ENCODE data around the gene TUBGCP2.

The TUBGCP2 gene

DNA sequence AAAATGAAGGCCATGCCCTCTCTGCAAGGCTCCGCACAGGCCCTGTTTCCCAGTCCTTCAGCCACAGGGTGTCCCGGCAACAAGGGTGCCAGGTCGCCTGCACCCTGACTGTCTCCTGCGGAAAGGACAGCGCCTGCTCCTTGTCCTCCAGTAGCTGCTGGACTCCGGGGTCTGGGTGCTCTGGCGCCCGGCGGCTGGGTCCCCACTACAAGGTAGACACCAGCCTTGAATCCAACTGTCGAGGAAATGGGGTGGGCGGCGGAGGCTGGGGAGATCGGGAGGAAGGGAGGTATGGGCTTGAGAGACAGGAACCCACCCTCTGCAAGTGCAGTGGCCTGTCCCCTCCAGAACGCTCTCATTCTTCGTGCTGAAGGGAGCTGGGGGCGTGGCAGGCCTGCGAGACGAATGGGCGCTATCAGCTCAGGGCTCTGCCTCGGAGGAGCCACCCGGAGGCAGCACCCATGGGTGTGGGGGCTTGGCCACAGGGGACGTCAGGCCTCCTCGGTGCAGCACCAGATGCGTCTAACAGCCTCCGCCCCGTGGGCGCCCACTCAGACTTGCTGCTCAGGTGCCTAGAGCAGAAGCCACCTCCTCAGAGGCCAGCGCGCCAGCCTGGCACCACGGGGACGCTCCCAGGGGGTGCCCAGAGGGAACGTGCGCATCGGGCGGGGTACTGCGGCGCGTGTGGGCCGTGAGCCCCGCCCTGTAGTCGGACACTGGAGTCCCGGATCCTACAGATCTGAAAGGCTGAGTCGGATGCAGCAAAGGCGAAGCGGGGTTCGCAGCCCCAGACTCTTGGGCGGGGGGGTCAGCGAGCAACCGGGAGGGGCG is 47.6 kb downstream of the TUBGCP2 start:
- POLR2A ChIA-PET: interaction anchor here (0.9 to 1.0 kb wide), 2 partner anchors 15 to 118 kb away, joined by 3 to 4 read pairs; no protein-coding TSS in a partner anchor
- CTCF ChIA-PET: no interaction called here
- DNase-seq (ENCODE audit: extremely low spot score): peak; percentile 61
- TF ChIP-seq FOXK2 (IDR thresholded peaks at IDR 0.05) (no peak), ARNT (IDR thresholded peaks at IDR 0.05) (no peak), NFRKB (IDR thresholded peaks at IDR 0.05) (no peak)

DNA sequence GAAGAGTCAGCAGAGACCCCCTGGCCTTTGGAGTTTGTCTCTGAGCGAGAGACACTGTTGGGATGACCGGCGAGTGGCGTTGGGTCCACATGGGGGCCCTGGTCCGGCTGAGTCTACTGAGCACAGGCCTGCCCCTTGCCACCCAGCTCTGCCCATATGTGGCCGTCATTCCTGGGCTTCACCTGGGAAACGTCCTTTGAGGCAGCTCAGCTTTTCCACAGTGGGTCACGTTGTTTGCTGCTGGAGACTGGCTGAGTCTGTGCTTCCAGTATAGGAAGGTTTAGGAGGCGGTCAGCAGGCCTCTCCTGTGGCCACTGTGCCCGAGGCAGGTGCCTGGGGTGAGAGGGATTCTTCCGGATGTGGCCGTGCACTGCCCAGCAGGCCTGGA is 49.1 kb downstream of the TUBGCP2 start:
- POLR2A ChIA-PET: no interaction called here
- TF ChIP-seq FOXK2 (IDR thresholded peaks at IDR 0.05): no peak
- no peak for TF ChIP-seq HDGF (IDR thresholded peaks at IDR 0.05; ENCODE audit: borderline replicate concordance)
- no peak for TF ChIP-seq TARDBP (IDR thresholded peaks at IDR 0.05)
- no peak for DNase-seq (ENCODE audit: extremely low spot score)
- CTCF ChIA-PET: interaction anchor here (0.6 kb wide), 1 partner anchor 1125 kb away, joined by 3 read pairs; no protein-coding TSS in a partner anchor

DNA sequence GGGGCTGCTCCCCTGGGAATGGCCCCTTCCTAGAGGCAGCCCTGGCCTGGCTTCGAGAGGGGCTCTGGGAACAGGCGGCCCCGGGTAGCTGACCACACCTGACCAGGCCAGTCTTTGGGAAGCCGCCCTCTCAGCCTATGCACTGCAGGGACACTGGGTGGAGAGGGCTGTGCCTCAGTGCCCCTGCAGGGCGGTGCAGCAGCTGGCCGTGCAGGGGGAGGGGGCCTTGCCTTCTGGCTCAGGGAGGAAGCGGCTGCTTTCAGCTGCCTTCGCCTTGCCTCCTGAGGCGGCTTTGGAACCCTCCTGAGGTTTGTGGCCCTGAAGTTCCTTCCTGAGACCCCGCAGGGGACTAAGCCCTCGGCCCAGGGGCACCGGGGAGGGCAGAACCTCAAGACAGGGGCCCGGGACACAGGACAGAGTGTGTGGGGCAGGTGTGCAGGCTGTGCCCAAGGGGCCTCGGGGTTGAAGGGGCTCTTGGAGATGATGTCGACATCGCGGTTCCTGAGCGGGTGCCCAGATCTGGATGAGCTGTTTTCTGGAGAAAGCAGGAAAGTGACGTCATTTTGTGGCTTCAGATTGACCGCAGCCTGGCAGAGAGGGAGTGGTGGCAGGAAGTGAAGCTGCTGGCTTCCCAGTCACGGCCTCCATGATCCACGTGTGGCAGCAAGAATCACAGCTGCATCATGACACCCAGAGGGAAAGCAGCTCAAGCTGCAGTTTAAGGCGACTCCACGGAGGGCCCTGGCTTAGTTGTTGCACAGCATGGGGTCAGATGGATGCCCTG is 49.7 kb downstream of the TUBGCP2 start:
- POLR2A ChIA-PET: no interaction called here
- no peak for DNase-seq (ENCODE audit: extremely low spot score)
- TF ChIP-seq L3MBTL2 (conservative IDR thresholded peaks at IDR 0.05) (no peak), TARDBP (IDR thresholded peaks at IDR 0.05) (no peak), SP1 (IDR thresholded peaks at IDR 0.05) (no peak), ELF4 (IDR thresholded peaks at IDR 0.05) (no peak), FOXA1 (IDR thresholded peaks at IDR 0.05) (no peak), HDGF (IDR thresholded peaks at IDR 0.05; ENCODE audit: borderline replicate concordance) (no peak), FOXK2 (IDR thresholded peaks at IDR 0.05) (no peak)
- TF ChIP-seq, protein P1, sequence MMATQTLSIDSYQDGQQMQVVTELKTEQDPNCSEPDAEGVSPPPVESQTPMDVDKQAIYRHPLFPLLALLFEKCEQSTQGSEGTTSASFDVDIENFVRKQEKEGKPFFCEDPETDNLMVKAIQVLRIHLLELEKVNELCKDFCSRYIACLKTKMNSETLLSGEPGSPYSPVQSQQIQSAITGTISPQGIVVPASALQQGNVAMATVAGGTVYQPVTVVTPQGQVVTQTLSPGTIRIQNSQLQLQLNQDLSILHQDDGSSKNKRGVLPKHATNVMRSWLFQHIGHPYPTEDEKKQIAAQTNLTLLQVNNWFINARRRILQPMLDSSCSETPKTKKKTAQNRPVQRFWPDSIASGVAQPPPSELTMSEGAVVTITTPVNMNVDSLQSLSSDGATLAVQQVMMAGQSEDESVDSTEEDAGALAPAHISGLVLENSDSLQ (IDR thresholded peaks at IDR 0.05): no peak
- CTCF ChIA-PET: no interaction called here

DNA sequence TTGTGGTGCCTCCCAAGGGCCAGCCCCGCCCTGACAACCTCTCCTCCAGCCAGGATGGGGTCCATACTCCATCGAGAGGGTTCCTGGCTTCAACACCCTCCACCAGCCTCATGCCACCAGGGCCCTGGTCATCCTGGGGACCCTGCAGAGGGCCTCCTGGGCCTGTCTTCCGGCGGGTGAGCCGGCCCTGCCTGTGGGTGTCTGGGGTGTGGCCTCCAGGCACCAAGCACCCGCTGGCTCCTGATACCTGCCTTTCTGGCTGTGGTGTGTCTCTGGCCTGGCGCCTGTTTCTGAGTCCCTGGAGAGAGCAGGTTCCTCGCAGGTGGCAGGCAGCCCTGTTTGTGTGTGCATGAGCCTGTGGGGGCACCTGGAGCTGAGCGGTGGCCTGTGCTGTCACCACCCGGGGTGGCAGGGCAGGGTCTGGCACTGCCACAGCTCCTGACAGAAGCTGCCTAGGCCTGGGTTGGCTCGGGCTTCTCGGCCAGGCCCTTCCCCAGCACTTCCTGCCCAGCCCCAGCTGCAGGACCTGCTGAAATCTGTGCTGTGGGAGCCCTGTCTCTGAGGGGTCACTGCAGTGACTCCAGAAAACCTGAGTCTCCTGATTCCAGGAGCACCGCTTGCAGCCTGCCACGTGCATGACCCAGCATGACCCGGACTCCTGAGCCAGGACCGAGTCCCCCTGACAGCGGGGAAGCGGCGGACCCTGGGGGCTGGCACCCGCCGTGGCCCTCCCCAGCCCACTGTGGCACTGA is 50.4 kb downstream of the TUBGCP2 start:
- DNase-seq (ENCODE audit: extremely low spot score): no peak
- CTCF ChIA-PET: interaction anchor here (0.8 to 1.6 kb wide), 2 partner anchors 11 to 115 kb away, joined by 3 to 7 read pairs; no protein-coding TSS in a partner anchor
- POLR2A ChIA-PET: interaction anchor here (0.8 to 1.1 kb wide), 2 partner anchors 39 to 115 kb away, joined by 3 read pairs; no protein-coding TSS in a partner anchor
- no peak for TF ChIP-seq CTBP1 (IDR thresholded peaks at IDR 0.05; ENCODE audit: borderline replicate concordance)
- TF ChIP-seq FOXM1 (IDR thresholded peaks at IDR 0.05; ENCODE audit: borderline replicate concordance): no peak
- no peak for TF ChIP-seq TARDBP (IDR thresholded peaks at IDR 0.05)
- TF ChIP-seq BHLHE40 (IDR thresholded peaks at IDR 0.05; ENCODE audit: borderline replicate concordance): no peak
- TF ChIP-seq SUZ12 (IDR thresholded peaks at IDR 0.05): no peak
- no peak for TF ChIP-seq ZNF384 (IDR thresholded peaks at IDR 0.05)
- no peak for TF ChIP-seq LEF1 (IDR thresholded peaks at IDR 0.05; ENCODE audit: borderline replicate concordance)
- no peak for TF ChIP-seq FOXA1 (IDR thresholded peaks at IDR 0.05)
- no peak for TF ChIP-seq ARNT (IDR thresholded peaks at IDR 0.05)

DNA sequence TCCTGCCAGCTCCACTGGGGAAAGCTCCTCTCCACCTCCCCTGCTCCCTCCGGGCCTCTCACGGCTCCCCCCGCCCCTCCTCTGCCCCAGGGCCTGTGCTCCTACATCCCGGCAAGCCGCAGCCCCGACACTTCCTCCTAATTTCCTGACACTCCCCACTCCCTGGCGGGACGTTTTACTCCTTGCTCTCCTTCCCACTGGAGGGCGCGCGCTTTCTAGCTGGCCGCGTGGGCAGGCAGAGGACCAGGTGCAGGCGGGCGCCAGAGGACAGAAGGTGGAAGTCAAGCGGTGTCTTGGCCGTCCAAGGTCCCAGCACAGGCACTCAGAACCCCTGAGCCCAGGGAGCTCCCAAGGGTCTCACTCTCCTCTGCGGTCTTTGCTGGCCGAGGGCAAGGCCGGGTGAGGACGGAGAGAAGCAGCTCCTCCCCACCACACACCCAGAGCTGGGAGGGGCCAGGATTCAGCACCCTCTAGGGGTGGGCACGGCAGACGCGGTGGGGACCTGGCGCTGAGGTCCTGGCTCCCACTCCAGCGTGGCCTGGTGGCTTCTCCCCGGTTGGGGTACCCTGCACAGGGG is 51.1 kb downstream of the TUBGCP2 start:
- no peak for TF ChIP-seq CTBP1 (IDR thresholded peaks at IDR 0.05; ENCODE audit: borderline replicate concordance)
- no peak for TF ChIP-seq ARNT (IDR thresholded peaks at IDR 0.05)
- TF ChIP-seq, protein P1 (IDR thresholded peaks at IDR 0.05): no peak
- TF ChIP-seq BHLHE40 (IDR thresholded peaks at IDR 0.05; ENCODE audit: borderline replicate concordance): no peak
- no peak for TF ChIP-seq SUZ12 (IDR thresholded peaks at IDR 0.05)
- no peak for TF ChIP-seq TARDBP (IDR thresholded peaks at IDR 0.05)
- peak; percentile 51; the same call in 1 of the 2 replicates for TF ChIP-seq L3MBTL2 (conservative IDR thresholded peaks at IDR 0.05)
- TF ChIP-seq SP1 (IDR thresholded peaks at IDR 0.05): no peak
- POLR2A ChIA-PET: interaction anchor here (0.8 to 1.1 kb wide), 2 partner anchors 38 to 114 kb away, joined by 3 read pairs; no protein-coding TSS in a partner anchor
- CTCF ChIA-PET: interaction anchor here (0.8 to 1.6 kb wide), 2 partner anchors 11 to 114 kb away, joined by 3 to 7 read pairs; no protein-coding TSS in a partner anchor
- DNase-seq (ENCODE audit: extremely low spot score): peak; percentile 54

DNA sequence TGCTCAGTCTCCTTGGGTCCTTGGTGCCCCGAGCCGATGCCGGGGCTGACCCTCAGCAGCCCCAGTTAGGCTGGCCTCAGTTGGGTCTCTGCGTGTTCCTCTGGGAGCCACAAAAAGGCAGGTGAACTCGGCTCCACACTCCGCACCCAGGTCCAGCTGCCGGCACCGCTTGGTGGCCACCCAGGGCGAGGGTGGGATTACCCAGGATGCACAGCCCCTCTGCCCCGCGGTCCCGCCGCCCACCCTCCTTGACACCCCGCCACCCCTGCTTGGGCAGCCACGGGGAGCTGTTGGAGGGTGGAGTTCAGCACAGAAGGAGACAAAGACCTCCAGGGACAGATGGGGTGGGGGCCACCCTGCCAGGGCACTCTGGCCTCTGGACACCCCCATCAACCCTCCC is 53.3 kb downstream of the TUBGCP2 start:
- TF ChIP-seq LEF1 (IDR thresholded peaks at IDR 0.05; ENCODE audit: borderline replicate concordance): no peak
- TF ChIP-seq FOXK2 (IDR thresholded peaks at IDR 0.05): no peak
- TF ChIP-seq FOXM1 (IDR thresholded peaks at IDR 0.05; ENCODE audit: borderline replicate concordance): no peak
- no peak for TF ChIP-seq L3MBTL2 (conservative IDR thresholded peaks at IDR 0.05)
- no peak for TF ChIP-seq SUZ12 (IDR thresholded peaks at IDR 0.05)
- no peak for TF ChIP-seq TARDBP (IDR thresholded peaks at IDR 0.05)
- TF ChIP-seq SP1 (IDR thresholded peaks at IDR 0.05): no peak
- ChIA-PET POLR2A (no interaction called here), CTCF (no interaction called here)
- DNase-seq (ENCODE audit: extremely low spot score): no peak
